Activated T-cell treated with anti-CD3 and anti-CD28 coated beads, Interleukin-2, amount 50 U/mL, for 48 hours (primary cell): ENCODE measurements around the gene MACROD2.

Experiments used
- DNase-seq, 2 experiments: peaks; one replicate each; pipeline ENCODE4 v3.0.0-alpha.2; 2020

MACROD2 gene

GRCh38 chr20:14488756-14489479, 493.6 kb downstream of the MACROD2 start:
- no peak for DNase-seq

GRCh38 chr20:14489544-14489943, 494.2 kb downstream of the MACROD2 start:
- DNase-seq, result no peak

DNA sequence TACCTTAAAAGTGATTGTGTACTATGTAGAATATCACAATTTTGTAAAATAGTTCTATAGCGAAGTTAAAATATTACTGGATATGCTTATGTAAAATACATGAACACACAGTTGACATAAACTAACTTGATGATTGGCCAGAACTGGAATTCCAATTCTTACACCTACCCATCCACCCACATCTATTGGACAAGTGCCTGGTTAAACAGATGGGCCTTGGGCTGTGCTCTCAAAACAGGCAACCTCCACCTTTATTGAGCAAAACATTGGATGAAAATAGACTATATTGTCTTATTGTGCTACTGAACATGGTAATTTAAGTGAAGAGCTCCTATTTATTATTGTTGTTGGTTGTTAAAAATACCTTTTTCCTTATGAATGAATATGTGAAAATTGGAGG, 496.1 kb downstream of the MACROD2 start:
- no peak for DNase-seq

GRCh38 chr20:14493408-14493807, 498.1 kb downstream of the MACROD2 start:
- no peak for DNase-seq

DNA sequence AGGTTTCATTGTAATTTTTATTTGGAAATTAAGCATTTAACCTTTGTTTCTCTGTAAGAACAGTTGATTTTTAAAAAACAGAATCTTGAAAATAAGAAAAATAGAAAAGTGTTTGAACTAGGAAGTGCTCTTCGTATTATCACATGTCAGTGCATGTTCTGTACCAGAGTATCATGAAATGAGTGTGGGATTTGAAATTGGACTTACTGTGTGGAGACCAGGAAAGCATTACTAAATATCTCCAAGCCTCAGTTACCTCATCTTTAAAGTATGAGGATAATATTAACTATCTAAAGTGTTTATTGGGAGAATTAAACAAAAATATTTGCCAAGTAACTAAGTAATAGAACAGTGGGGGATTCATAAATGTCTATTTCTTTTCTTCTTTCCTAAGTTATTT, 499.0 kb downstream of the MACROD2 start:
- no peak for DNase-seq

DNA sequence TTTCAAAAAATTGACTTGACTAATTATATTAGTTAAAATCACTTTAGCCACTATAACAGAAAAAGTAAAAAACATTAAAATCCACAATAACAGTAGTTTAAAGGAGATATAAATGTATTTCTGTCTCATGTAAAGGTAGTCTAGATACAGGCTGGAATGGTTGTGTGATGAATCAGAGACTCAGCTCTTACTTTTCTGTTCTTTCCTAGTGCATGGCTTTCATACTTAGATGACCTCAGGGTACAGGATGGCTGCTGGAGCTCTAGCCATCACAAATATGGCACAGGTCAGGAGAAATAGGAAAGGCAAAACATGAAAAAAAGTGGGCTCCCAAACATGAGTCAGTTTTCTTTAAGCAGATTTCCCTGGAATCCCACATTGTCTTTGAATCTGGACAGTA, 499.8 kb downstream of the MACROD2 start:
- DNase-seq, result no peak

DNA sequence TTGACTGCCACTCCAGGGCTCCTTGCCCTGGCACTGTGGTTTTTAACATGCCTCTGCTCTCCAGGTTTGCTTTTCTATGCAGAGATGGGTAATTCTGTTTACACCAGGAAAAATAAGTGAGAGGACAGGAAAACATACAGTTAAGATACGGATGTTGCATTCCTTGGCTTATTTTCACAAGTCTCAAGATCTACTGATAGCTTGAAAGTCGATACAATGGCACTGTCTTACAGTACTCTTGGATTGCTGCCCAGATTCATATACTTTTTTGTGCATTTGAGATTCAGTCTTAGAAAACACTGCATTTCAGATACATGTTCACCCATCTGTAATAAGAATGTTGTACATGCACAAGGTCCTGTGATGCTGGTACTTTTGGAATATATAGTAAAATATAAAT, 501.7 kb downstream of the MACROD2 start:
- DNase-seq, result no peak

DNA sequence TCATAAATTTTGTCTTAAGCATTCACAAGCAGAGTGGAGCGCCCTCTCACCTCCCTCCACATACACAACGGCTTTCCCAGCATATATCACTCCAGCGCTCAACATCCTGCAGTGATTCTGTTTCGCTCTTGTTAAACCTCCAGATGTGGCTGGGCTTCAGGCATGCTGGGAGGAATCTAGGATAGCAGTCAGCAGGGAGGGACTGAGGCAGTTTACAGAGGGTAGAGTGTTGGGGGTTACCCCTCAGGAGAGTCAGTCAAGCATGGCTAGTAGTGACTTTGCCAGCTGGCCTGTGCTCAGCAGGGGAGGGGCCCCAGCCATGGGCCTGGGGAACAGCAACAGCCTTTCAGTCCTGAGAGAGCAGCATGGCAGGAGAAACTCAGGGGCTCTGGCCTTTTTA, 503.5 kb downstream of the MACROD2 start:
- DNase-seq, result no peak

DNA sequence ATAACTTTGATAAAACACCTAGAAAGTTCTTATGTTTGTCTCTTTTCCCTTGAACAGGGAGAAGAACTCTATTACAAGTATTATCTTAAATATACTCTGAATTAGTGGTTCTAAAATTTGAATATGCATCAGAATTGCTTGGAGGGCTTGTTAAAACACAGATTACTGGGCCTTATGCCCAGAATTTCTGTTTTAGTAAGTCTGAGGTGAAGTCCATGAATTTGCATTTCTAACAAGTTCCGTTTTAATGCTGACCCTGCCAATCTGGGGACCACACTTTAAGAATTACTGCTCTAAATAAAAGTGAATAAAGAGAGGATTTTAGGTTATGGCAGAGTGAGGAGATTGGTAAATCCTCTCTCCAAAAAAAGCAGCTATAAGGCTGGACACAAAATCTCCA, 510.2 kb downstream of the MACROD2 start:
- no peak for DNase-seq

- DNase-seq, result no peak
Measured at GRCh38 chr20:14507711-14508110, 512.4 kb downstream of the MACROD2 start.

DNA sequence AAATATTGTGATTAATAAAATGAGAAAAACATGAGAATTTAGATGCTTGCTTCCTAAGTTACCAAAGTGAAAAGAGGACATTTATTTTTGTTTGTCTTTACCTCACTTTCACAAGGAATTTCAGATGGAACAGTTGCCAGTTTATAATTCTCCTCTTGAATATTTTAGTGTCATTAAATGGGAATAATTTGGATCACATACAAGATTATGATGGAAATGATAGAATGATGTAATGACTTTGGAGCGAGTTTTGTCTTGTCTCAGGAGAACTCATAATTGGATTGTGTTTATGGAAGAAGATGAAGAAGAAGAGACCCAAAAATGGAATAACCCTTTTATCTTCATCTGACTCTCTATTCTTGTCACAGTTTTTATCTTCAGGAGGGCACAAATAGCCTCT, 515.0 kb downstream of the MACROD2 start:
- no peak for DNase-seq

DNA sequence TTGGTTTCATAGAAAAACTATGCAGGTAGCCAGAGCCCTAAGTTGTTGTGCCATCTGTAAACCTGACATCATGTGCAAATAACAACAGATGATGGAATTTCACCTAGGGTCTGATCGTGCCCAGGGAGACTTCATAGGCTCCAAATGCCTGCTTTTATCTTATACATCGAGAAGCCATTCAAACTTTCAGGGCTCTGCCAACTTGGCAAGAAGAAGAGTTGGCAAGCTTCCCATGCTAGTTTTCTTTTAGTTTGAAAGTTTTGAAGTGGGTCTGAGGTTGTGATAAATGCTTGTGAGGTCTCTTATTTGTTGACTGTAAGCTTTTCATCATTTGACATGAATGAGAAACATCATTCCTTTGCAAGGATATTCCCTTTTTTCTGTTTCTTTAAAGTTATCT, 517.5 kb downstream of the MACROD2 start:
- DNase-seq, result no peak

- DNase-seq, result no peak
Measured at GRCh38 chr20:14518648-14519047, 523.3 kb downstream of the MACROD2 start.

- no peak for DNase-seq
Measured at GRCh38 chr20:14521016-14521415, 525.7 kb downstream of the MACROD2 start.

GRCh38 chr20:14521436-14521835, 526.1 kb downstream of the MACROD2 start:
- no peak for DNase-seq

DNA sequence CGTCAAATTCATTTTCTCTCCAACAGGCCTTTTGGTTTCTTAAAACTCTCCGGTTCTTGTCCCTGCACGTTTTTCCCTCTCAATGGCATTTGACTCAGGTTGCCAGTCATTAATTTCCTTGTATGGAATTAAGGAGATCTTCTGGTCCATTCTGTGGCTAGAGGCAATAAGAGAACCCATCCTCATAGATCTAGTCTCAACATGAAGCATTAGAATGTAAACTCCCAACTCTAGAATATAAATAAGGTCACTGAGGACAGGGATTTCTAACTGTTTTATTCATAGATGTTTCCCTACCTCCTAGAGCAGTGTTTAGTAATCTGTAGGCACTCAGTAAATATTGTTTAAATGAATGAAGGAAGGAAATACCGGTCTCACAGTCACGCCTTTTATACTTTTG, 527.3 kb downstream of the MACROD2 start:
- DNase-seq, result no peak

- no peak for DNase-seq
Measured at GRCh38 chr20:14523090-14523489, 527.8 kb downstream of the MACROD2 start.

DNA sequence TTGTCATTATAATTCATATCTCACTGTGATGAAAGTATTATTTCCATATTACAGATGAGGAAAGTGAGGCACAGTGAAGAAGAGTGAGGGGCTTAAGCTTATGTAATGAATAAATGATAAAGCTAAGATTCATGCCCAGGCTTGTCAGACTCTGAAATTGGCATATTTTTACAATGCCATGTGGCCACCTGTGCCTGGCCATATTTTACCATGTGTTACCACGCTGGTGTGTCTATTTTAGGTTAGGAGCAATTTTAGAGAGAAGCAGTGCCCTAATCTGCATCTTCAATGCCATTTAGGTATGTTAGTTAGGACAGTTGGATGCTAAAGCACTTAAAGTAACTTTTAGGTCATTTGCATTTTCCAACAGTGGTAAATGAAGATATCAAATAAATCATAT, 530.1 kb downstream of the MACROD2 start:
- DNase-seq, result no peak

DNA sequence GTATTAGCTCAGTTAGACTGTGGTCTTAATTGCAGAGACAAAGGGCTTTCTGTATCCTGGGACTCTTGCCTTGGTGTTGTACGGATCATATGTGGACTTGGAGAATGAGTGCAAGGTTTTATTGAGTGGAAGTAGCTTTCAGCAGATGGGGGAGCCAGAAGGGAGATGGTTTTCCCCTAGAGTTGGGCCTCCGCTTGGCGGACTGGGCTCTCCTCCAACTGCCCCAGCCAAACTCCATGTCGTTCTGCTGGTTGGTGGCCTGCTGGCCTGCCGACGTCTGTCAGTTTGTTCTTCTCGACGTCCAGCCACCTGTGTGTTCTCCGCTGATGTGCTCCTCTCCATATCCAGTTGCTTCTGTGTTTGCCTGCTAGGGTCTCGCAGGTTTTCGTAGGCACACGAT, 531.6 kb downstream of the MACROD2 start:
- DNase-seq, result no peak

DNA sequence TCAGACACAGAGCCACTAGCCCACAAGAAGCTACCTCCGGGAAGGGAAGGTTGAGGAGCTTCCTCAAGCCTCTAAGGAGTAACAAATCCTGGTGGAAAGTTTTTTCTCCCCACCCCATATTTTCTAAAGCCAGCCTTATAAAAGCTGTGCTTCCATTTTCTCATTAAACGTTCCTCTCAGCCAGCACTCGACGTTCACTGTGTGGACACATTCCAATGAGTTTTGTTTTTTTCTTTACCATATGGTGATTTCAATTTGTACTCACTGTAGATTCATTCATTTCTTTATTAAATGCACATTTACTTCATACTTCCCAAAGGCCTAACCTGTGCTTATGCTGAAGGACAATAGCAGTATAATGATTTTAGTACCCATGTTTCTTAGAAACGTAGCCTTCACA, 536.5 kb downstream of the MACROD2 start:
- no peak for DNase-seq

DNA sequence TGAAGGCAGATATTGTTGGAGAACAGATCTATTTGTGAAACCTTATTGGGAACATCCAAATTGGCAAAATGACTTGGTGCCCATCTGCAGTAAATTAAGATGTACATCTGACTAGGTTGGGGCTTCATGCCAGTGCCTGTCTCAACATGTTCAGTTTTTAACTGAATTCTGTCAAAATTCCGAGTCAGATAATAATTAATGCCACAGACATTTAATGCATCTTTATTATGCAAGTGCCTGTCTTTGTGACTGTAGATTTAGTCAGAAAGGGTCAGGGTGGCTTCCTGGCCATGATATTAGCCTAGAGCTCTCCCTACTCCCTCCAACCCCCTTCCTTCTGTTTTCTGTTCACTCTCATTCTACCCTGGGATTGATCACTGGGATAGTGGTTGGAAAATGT, 541.4 kb downstream of the MACROD2 start:
- no peak for DNase-seq

DNA sequence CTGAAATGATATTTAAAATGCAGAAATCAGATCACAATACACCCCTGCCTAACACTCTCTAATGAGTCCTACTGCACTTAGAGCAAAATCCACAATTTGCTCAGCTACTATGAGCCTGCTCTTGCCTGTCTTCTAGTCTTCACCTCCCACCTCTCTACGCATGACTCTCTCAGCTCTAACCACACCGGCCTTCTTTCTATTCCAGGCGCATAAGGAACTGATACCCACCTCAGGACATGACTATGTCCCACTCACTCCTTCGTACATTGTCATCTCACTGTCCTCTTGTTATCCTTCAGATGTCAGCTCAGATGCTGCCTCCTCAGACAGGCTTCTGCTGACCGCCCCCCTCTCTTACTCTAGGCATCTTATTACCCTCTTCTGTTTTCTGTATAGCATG, 543.1 kb downstream of the MACROD2 start:
- no peak for DNase-seq

GRCh38 chr20:14543040-14543439, 547.7 kb downstream of the MACROD2 start:
- no peak for DNase-seq

DNA sequence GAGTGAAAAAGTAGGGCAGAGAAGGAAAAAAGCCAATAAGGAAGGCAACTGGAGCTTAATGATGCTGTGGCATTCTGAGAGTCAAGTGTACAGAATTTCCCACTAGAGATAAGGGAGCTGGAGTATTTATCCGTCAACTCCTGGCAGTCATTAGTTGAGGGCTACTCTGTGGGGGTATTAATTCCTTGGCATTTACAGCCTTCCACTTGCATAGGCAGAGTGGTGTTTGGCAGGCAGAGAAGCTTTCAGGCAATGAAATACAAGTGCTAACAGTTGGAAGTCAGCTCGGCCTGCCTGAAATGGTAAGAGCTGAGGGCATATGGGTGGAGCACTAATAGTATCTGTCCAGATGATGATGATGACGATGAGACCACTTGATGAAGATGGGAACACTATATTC, 549.4 kb downstream of the MACROD2 start:
- no peak for DNase-seq

DNA sequence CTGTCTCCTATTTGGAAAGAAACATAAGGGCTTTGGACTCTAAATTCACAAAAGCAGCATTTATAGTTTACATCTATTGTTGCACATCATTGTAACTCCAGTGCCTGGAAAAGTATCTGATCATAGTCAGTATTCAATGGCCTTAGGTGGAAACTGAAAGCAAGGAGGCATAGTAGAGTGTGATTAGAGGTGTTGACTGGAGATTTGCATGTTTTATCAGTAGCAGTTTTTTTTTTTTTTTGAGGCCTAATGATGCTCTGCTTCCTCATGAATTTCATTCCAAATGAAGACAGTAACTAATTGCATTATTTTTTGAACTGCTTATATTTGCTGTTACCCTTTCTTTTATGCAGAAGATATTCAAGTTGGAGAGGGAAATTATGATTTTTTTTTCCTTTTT, 555.3 kb downstream of the MACROD2 start:
- no peak for DNase-seq
